Subcutaneous preadipocyte (primary cell): Measurements from ENCODE around the gene INIP. TPM values are rescaled to one million over a fixed set of nuclear protein-coding genes. Genes with fewer than 3 reads are reported as not detected.

Experiments
- total RNA-seq: library from RNA; depleted of rRNA; stranded (reverse); fragments of >200 nt; gene quantifications from 2 replicates; pipeline ENCODE4 v1.2.3, GENCODE V29; 2012

INIP gene
- 16.2 and 19.9 TPM in 2 replicates for total RNA-seq

GRCh38 chr9:112717661-112718331, at the start of gene INIP:
TSS of gene INIP (minus strand) at chr9:112718117. CDS start at chr9:112716485, 1,632 bp downstream.

GRCh38 chr9:112750016-112750763, 32.3 kb upstream of the INIP start, which contains the start of gene SNX30:
TSS of gene SNX30 (plus strand) at chr9:112750760. CDS start at chr9:112751002, 242 bp downstream.

Other genes starting within 250 kb of the INIP start
- 1.1 and 1.6 TPM in 2 replicates for gene KIAA1958, start 231.3 kb downstream of the INIP start, total RNA-seq
- 14.1 and 15.1 TPM in 2 replicates for gene SNX30, start 32.6 kb upstream of the INIP start, total RNA-seq
- not detected in 2 replicates for gene SLC46A2, start 172.8 kb upstream of the INIP start, total RNA-seq